T47D (cell line): ENCODE data around the gene CD40.
A peak's percentile ranks its signal among the peaks of the same experiment; 100 is the strongest.

Experiments used
- DNase-seq, 2 experiments: peaks; one replicate each; pipeline versions ENCODE4 v3.0.0 to v3.0.0-alpha.2; 2011 to 2012; ENCODE audit warnings: low read depth in 1 of 2, low spot score in 1 of 2
- JUND ChIP-seq: IDR thresholded peaks from 2 replicates; pipeline ENCODE4 v1.6.1; 2012; ENCODE audit warnings: low read depth
- in situ Hi-C: cut with HindIII; loops from 2 replicates; pipeline ENCODE4 v1.10.0; 2016; ENCODE audit warnings: low sequenced_read_pairs, low pct_unique_long_range_greater_than_20kb

CD40 gene

GRCh38 chr20:46117704-46118467, at the start of gene CD40:
Gene CD40 (plus strand): TSS chr20:46118314. CDS start chr20:46118344, 30 bp downstream.
- in situ Hi-C loops: no loop called here
- DNase-seq: peak; percentile 45 to 76

GRCh38 chr20:46070215-46070900, 47.8 kb upstream of the CD40 start:
- no peak for TF ChIP-seq JUND
- DNase-seq: no peak
- in situ Hi-C loops: no loop called here

More at GRCh38 chr20:46117704-46118467, at the start of gene CD40:
- TF ChIP-seq JUND: no peak

GRCh38 chr20:46071573-46071972, 46.5 kb upstream of the CD40 start:
- in situ Hi-C loops: no loop called here
- DNase-seq: no peak
- no peak for TF ChIP-seq JUND

GRCh38 chr20:46073024-46073423, 45.1 kb upstream of the CD40 start:
- in situ Hi-C loops: no loop called here
- no peak for DNase-seq
- no peak for TF ChIP-seq JUND

GRCh38 chr20:46073443-46073842, 44.7 kb upstream of the CD40 start:
- in situ Hi-C loops: no loop called here
- TF ChIP-seq JUND: no peak
- DNase-seq: no peak

GRCh38 chr20:46074006-46074405, 44.1 kb upstream of the CD40 start:
- DNase-seq: no peak
- in situ Hi-C loops: no loop called here
- TF ChIP-seq JUND: no peak

GRCh38 chr20:46076806-46077205, 41.3 kb upstream of the CD40 start:
- in situ Hi-C loops: no loop called here
- DNase-seq: no peak
- no peak for TF ChIP-seq JUND

- no peak for DNase-seq
- no peak for TF ChIP-seq JUND
Measured at GRCh38 chr20:46077642-46078305, 40.3 kb upstream of the CD40 start.

GRCh38 chr20:46078954-46079353, 39.2 kb upstream of the CD40 start:
- DNase-seq: no peak
- in situ Hi-C loops: no loop called here
- TF ChIP-seq JUND: no peak

More at GRCh38 chr20:46077642-46078305, 40.3 kb upstream of the CD40 start:
- in situ Hi-C loops: no loop called here

- no peak for DNase-seq
- no peak for TF ChIP-seq JUND
- in situ Hi-C loops: no loop called here
Measured at GRCh38 chr20:46081074-46081473, 37.0 kb upstream of the CD40 start.

GRCh38 chr20:46083101-46083500, 35.0 kb upstream of the CD40 start:
- in situ Hi-C loops: no loop called here
- TF ChIP-seq JUND: no peak
- no peak for DNase-seq

- no peak for TF ChIP-seq JUND
- DNase-seq: no peak
- in situ Hi-C loops: no loop called here
Measured at GRCh38 chr20:46083531-46084061, 34.5 kb upstream of the CD40 start.

GRCh38 chr20:46084805-46085178, 33.3 kb upstream of the CD40 start:
- no peak for DNase-seq
- in situ Hi-C loops: no loop called here
- TF ChIP-seq JUND: no peak
